Retinal pigment epithelial cell (primary cell): ENCODE results near the gene SLC10A7.

Experiments
- DNase-seq: peaks from one replicate; pipeline ENCODE4 v3.0.0-alpha.2; 2010; ENCODE audit warnings: low read depth
- H3K4me3 ChIP-seq: 2 replicates; pipeline ENCODE4 v1.5.1; 2011; ENCODE audit warnings: mild to moderate bottlenecking, low read length, control low read depth, moderate library complexity
- TF ChIP-seq, protein P1 (sequence below): conservative IDR thresholded peaks from 2 replicates; pipeline ENCODE4 v1.5.1; 2011; ENCODE audit warnings: low read depth, low read length, control low read depth, inconsistent platforms

The SLC10A7 gene

GRCh38 chr4:146274774-146275173 is 247.0 kb downstream of the SLC10A7 start:
- no peak for DNase-seq

GRCh38 chr4:146273204-146273901 is 248.4 kb downstream of the SLC10A7 start:
- no peak overlapping the region for H3K4me3 ChIP-seq
- no peak for DNase-seq
- TF ChIP-seq, protein P1, sequence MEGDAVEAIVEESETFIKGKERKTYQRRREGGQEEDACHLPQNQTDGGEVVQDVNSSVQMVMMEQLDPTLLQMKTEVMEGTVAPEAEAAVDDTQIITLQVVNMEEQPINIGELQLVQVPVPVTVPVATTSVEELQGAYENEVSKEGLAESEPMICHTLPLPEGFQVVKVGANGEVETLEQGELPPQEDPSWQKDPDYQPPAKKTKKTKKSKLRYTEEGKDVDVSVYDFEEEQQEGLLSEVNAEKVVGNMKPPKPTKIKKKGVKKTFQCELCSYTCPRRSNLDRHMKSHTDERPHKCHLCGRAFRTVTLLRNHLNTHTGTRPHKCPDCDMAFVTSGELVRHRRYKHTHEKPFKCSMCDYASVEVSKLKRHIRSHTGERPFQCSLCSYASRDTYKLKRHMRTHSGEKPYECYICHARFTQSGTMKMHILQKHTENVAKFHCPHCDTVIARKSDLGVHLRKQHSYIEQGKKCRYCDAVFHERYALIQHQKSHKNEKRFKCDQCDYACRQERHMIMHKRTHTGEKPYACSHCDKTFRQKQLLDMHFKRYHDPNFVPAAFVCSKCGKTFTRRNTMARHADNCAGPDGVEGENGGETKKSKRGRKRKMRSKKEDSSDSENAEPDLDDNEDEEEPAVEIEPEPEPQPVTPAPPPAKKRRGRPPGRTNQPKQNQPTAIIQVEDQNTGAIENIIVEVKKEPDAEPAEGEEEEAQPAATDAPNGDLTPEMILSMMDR, result no peak

More at GRCh38 chr4:146274774-146275173, 247.0 kb downstream of the SLC10A7 start:
- TF ChIP-seq, protein P1, result no peak
- no peak overlapping the region for H3K4me3 ChIP-seq

DNA sequence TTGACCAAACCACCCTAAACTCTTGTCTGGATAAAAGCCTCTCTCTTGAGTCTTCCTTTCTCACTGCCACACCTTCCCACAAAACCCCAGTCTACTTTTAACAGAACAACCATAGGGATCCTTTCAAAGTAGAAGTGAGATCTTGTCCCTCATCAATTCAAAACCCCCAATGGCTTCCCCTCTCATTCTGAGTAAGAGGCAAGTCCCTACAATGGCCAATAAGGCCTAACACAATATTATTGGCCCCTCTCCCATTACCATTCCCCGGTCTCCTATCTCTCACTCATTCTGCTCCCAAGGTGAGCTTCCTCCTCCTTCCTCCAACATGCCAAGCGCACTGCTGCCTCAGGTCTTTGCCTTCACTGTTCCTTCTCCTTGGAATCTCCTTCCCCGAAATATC is 250.3 kb downstream of the SLC10A7 start:
- DNase-seq, result no peak
- H3K4me3 ChIP-seq, result no peak overlapping the region
- TF ChIP-seq, protein P1, result no peak

- H3K4me3 ChIP-seq, result no peak overlapping the region
- DNase-seq, result no peak
- TF ChIP-seq, protein P1, result no peak
These were observed 252.5 kb downstream of the SLC10A7 start for GRCh38 chr4:146269228-146269653.

- TF ChIP-seq, protein P1, result no peak
- no peak overlapping the region for H3K4me3 ChIP-seq
- DNase-seq, result no peak
These were observed 253.9 kb downstream of the SLC10A7 start for GRCh38 chr4:146267826-146268225.

DNA sequence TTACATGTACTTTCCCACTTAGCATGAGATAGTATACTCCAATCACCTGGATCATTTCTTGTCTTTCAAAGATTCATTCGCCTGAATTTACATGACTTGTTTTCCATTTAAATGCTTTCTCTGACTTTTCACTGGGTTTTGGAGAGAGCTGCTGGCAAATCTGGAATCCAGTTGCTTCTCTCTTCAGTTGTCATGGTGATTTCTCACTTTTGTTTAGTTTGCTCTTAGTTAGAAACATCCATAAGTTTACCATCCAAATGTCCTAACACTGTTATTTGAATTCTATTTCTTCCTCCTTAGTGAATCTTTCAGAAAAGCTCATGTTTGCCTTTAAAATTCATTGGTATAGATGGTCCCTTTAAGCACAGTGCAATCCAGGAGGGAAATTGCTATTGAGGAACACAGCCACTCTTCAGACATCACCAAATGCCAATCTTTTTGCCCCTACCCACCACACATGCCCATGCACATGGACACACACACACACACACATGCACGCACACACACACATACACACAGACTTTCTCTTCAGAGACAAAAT is 255.7 kb downstream of the SLC10A7 start:
- no peak for DNase-seq
- TF ChIP-seq, protein P1, result no peak
- H3K4me3 ChIP-seq, result no peak overlapping the region

DNA sequence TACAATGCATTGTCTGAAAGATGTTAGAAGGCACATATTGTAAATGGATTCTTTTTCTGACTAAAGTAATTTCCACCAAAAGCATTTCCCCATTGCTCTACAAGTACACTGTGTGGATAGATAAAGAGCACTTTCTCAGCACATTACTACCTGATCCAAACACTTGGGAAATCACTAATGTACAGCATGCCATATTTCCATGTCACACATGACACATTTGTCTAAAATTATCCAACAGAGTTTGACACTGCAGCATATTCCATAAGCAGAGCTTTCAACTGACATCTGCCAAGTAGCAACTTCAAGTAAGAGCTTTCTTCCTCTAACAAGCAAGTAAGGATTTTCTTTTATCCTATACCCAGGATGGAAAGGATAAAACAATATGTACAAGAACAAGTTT is 257.9 kb downstream of the SLC10A7 start:
- no peak overlapping the region for H3K4me3 ChIP-seq
- no peak for DNase-seq
- TF ChIP-seq, protein P1, result no peak
